Cortex of kidney (tissue), 1 donor: ENCODE data around the gene AGR2.

Experiments used
- DNase-seq: peaks from one replicate; lab custom pipeline; 2025; lab: John Stamatoyannopoulos, UW

AGR2 gene

GRCh38 chr7:16812542-16813231 is 7.9 kb upstream of the AGR2 start:
- no peak for DNase-seq

GRCh38 chr7:16811551-16811950 is 6.8 kb upstream of the AGR2 start:
- no peak for DNase-seq

GRCh38 chr7:16810573-16810972 is 5.8 kb upstream of the AGR2 start:
- DNase-seq: no peak

GRCh38 chr7:16810112-16810511 is 5.3 kb upstream of the AGR2 start:
- no peak for DNase-seq

- no peak for DNase-seq
Observed at GRCh38 chr7:16805441-16805840, 642 bp upstream of the AGR2 start.

- no peak for DNase-seq
Observed at GRCh38 chr7:16803881-16804673, 722 bp downstream of the AGR2 start.

GRCh38 chr7:16803125-16803524 is 1.7 kb downstream of the AGR2 start:
- DNase-seq: no peak

- no peak for DNase-seq
Observed at GRCh38 chr7:16801579-16801978, 3.2 kb downstream of the AGR2 start.

GRCh38 chr7:16801111-16801542 is 3.7 kb downstream of the AGR2 start:
- no peak for DNase-seq

- no peak for DNase-seq
Observed at GRCh38 chr7:16795624-16796023, 9.2 kb downstream of the AGR2 start.

- no peak for DNase-seq
Observed at GRCh38 chr7:16794986-16795385, 9.8 kb downstream of the AGR2 start.

GRCh38 chr7:16791905-16792698 is 12.7 kb downstream of the AGR2 start:
- DNase-seq: no peak

GRCh38 chr7:16791071-16791470 is 13.7 kb downstream of the AGR2 start:
- DNase-seq: no peak

GRCh38 chr7:16787127-16787526 is 17.7 kb downstream of the AGR2 start:
- no peak for DNase-seq

GRCh38 chr7:16786257-16786656 is 18.5 kb downstream of the AGR2 start:
- DNase-seq: no peak

GRCh38 chr7:16785846-16786245 is 19.0 kb downstream of the AGR2 start:
- DNase-seq: no peak

- DNase-seq: no peak
Observed at GRCh38 chr7:16785321-16785720, 19.5 kb downstream of the AGR2 start.

GRCh38 chr7:16780596-16780995 is 24.2 kb downstream of the AGR2 start:
- DNase-seq: no peak

- DNase-seq: no peak
Observed at GRCh38 chr7:16779051-16779450, 25.7 kb downstream of the AGR2 start.

GRCh38 chr7:16778476-16778875 is 26.3 kb downstream of the AGR2 start:
- no peak for DNase-seq

GRCh38 chr7:16776053-16776452 is 28.7 kb downstream of the AGR2 start:
- no peak for DNase-seq

GRCh38 chr7:16774986-16775385 is 29.8 kb downstream of the AGR2 start:
- DNase-seq: no peak

- no peak for DNase-seq
Observed at GRCh38 chr7:16774294-16774693, 30.5 kb downstream of the AGR2 start.
